Neural cell (in vitro differentiated cells): ENCODE data around the gene C18orf54.

Experiments
- MXI1 ChIP-seq: fragments of 450-650 bp; conservative IDR thresholded peaks from 2 replicates; pipeline ENCODE4 v1.6.1; 2014; ENCODE audit warnings: antibody characterized with exemption, mild to moderate bottlenecking; ENCODE audit not compliant: poor library complexity, severe bottlenecking
- TF ChIP-seq, protein P1 (sequence below): fragments of 450-650 bp; IDR thresholded peaks from 2 replicates; pipeline ENCODE4 v1.5.1; 2014; ENCODE audit warnings: antibody characterized with exemption, mild to moderate bottlenecking, moderate library complexity; ENCODE audit not compliant: poor library complexity, severe bottlenecking
- TF ChIP-seq, protein P2 (sequence below): IDR thresholded peaks from 2 replicates; pipeline ENCODE4 v1.6.1; 2012; ENCODE audit warnings: borderline replicate concordance

DNA sequence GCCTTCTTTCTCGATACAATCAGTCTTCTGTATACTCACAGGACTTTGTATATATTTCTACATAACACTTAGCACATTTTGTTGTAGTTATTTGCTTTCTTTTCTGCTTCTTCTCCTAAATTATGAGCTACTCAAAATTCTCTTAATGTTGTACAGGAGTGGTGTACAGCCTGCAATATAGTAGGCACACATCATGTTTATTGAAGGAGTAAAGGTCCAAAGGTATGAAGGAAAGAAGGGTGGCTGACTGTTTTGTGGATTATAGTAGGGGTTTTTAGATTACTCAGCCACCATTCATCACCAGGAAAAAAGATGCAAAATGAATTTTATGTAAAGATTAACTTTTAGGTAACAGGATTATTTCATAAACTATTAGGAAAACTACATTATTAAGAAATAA is 54.1 kb downstream of the C18orf54 start:
- TF ChIP-seq, protein P1, sequence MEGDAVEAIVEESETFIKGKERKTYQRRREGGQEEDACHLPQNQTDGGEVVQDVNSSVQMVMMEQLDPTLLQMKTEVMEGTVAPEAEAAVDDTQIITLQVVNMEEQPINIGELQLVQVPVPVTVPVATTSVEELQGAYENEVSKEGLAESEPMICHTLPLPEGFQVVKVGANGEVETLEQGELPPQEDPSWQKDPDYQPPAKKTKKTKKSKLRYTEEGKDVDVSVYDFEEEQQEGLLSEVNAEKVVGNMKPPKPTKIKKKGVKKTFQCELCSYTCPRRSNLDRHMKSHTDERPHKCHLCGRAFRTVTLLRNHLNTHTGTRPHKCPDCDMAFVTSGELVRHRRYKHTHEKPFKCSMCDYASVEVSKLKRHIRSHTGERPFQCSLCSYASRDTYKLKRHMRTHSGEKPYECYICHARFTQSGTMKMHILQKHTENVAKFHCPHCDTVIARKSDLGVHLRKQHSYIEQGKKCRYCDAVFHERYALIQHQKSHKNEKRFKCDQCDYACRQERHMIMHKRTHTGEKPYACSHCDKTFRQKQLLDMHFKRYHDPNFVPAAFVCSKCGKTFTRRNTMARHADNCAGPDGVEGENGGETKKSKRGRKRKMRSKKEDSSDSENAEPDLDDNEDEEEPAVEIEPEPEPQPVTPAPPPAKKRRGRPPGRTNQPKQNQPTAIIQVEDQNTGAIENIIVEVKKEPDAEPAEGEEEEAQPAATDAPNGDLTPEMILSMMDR = no peak
- TF ChIP-seq MXI1 = no peak
- TF ChIP-seq, protein P2, sequence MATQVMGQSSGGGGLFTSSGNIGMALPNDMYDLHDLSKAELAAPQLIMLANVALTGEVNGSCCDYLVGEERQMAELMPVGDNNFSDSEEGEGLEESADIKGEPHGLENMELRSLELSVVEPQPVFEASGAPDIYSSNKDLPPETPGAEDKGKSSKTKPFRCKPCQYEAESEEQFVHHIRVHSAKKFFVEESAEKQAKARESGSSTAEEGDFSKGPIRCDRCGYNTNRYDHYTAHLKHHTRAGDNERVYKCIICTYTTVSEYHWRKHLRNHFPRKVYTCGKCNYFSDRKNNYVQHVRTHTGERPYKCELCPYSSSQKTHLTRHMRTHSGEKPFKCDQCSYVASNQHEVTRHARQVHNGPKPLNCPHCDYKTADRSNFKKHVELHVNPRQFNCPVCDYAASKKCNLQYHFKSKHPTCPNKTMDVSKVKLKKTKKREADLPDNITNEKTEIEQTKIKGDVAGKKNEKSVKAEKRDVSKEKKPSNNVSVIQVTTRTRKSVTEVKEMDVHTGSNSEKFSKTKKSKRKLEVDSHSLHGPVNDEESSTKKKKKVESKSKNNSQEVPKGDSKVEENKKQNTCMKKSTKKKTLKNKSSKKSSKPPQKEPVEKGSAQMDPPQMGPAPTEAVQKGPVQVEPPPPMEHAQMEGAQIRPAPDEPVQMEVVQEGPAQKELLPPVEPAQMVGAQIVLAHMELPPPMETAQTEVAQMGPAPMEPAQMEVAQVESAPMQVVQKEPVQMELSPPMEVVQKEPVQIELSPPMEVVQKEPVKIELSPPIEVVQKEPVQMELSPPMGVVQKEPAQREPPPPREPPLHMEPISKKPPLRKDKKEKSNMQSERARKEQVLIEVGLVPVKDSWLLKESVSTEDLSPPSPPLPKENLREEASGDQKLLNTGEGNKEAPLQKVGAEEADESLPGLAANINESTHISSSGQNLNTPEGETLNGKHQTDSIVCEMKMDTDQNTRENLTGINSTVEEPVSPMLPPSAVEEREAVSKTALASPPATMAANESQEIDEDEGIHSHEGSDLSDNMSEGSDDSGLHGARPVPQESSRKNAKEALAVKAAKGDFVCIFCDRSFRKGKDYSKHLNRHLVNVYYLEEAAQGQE = no peak
